BLaER1 treated with 17β-estradiol and CSF1 and Interleukin-3, amounts not matched to agents 10 nM and 100 nM (cell line): ENCODE results near the gene ERG.

ENCODE experiments used
- H3K27ac ChIP-seq, 11 experiments: shearing (Covaris generic); formaldehyde crosslinking; 2 replicates each; pipeline ENCODE4 v1.8.1; 2022
- H3K27me3 ChIP-seq, 11 experiments: shearing (Covaris generic); formaldehyde crosslinking; 2 replicates each; pipeline ENCODE4 v1.8.1; 2022
- H3K36me3 ChIP-seq, 11 experiments: shearing (Covaris generic); formaldehyde crosslinking; 2 replicates each; pipeline ENCODE4 v1.8.1; 2022
- H3K4me1 ChIP-seq, 10 experiments: shearing (Covaris generic); formaldehyde crosslinking; 2 replicates each; pipeline ENCODE4 v1.8.1; 2022
- H3K4me2 ChIP-seq, 11 experiments: shearing (Covaris generic); formaldehyde crosslinking; 2 replicates each; pipeline ENCODE4 v1.8.1; 2022
- H3K4me3 ChIP-seq, 10 experiments: shearing (Covaris generic); formaldehyde crosslinking; 2 replicates each; pipeline ENCODE4 v1.8.1; 2022
- H3K9ac ChIP-seq, 11 experiments: shearing (Covaris generic); formaldehyde crosslinking; 2 replicates each; pipeline ENCODE4 v1.8.1; 2022
- H3K9me3 ChIP-seq, 11 experiments: shearing (Covaris generic); formaldehyde crosslinking; replicated peaks in 1 of 11; 2 replicates each; pipeline ENCODE4 v1.8.1; 2022
- H4K20me1 ChIP-seq, 11 experiments: shearing (Covaris generic); formaldehyde crosslinking; 2 replicates each; pipeline ENCODE4 v1.8.1; 2022
- Cebpa-rat ChIP-seq, 11 experiments: shearing (Covaris generic); IDR thresholded peaks; 2 replicates each; pipeline ENCODE4 v1.8.1; 2022

ERG gene

DNA sequence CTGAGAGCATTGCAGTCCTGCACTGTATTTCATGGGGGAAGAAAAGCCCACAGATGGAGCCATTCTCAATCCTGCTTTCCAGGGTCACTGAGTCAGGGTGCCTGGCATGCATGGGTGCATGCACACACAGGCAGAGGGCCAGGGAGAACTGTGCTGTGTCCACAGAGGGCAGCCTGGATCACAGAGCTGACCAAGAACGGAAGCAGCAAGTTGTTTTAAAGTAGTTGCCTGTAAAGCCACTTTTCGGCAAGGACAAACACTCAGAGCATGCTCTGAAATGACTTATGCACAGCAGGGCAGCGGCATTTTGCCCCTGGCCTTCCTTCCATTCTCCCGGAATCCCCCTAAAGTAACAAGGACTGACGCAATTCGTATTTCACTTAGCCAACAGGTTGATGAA lies 3.6 kb downstream of the ERG start:
- peak overlapping the region; percentile 12 to 74 (median 70); a peak in 18 of 20 replicates for H3K4me3 ChIP-seq
- no peaks in the 10 kb centered on the region for H3K9me3 ChIP-seq
- peak overlapping the region; percentile 85 to 97 (median 92) for H3K4me2 ChIP-seq
- peak overlapping the region in 9 of 11 experiments; percentile 56 to 88 (median 86); a peak in 18 of 22 replicates for H3K9ac ChIP-seq
- H3K27ac ChIP-seq: peak overlapping the region in 10 of 11 experiments; percentile 2 to 92 (median 84); a peak in 19 of 22 replicates
- peaks cover 60 to 99% (median 79%) of the 10 kb centered on the region in 10 experiments for H3K4me1 ChIP-seq
- TF ChIP-seq Cebpa-rat (IDR thresholded peaks at IDR 0.05): no peak
- peaks cover 0 to 23% (median 0%) of the 10 kb centered on the region in 11 experiments; a peak in 4 of 22 replicates for H3K36me3 ChIP-seq
- H4K20me1 ChIP-seq: no peaks in the 10 kb centered on the region
- peaks cover 0 to 14% (median 0%) of the 10 kb centered on the region in 11 experiments; a peak in 1 of 22 replicates for H3K27me3 ChIP-seq

DNA sequence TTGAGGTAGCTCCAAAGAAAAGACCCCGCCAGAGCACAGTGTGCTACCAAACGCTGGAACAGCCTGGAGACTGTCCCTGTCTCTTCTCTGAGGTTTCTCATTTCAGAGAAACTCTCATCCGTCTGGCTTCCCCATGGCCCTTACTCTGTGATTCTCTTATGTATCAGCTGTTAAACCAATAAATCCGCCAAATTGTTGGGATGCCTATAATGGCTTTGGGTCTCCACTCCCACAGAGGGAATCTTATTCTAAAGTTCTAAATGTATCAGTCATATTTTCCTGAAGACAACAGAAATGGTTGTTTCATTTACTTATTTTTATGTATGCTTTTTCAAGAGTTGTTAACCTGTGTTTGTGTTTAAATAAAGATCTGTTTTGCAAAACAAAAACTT lies 4.0 kb downstream of the ERG start:
- Histone ChIP-seq H3K27ac (peak overlapping the region in 10 of 11 experiments; percentile 39 to 92 (median 84); a peak in 20 of 22 replicates), H3K36me3 (peaks cover 0 to 28% (median 0%) of the 10 kb centered on the region in 11 experiments; a peak in 4 of 22 replicates), H3K9ac (peak overlapping the region in 10 of 11 experiments; percentile 31 to 88 (median 84); a peak in 19 of 22 replicates), H3K27me3 (peaks cover 0 to 14% (median 0%) of the 10 kb centered on the region in 11 experiments; a peak in 1 of 22 replicates), H3K4me1 (peaks cover 60 to 100% (median 79%) of the 10 kb centered on the region in 10 experiments), H3K4me2 (peak overlapping the region; percentile 85 to 97 (median 92)), H4K20me1 (no peaks in the 10 kb centered on the region), H3K9me3 (no peaks in the 10 kb centered on the region), H3K4me3 (peak overlapping the region in 9 of 10 experiments; percentile 12 to 74 (median 71); a peak in 17 of 20 replicates)
- TF ChIP-seq Cebpa-rat (IDR thresholded peaks at IDR 0.05): no peak

DNA sequence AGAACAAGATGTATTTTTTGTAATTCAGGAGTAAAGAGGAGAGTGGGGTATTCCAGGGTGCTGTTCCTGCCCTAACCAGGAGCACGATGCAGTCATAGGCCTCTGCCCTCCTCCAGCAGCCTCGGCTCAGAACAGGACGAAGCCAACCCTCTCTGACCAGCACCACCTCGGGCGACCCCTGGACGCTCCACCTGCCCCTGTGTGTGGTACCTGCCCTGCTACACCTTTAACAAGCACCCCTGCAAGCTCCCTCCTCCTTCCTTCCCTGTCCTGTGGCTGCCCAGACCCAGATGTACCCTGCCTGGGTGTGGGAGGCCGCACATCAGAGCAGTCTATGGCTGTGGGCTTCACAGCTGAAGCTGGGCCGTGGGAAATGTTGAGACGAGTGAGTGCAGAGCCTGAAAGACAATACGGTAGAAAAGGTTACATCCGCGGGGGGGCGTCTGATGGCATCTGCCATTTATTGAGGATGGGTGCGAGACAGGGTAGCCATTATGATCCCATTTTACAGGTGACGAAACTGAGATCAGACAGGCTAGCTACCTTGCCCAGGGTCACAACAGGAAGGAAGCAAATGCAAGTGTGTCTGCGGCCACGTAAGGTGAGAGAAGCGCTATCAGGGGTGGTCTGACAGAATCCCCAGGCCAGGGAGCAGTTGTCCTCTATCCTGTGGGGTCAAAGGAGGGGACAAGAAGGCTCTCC lies 4.6 kb downstream of the ERG start:
- Histone ChIP-seq H3K9me3 (no peaks in the 10 kb centered on the region), H4K20me1 (no peaks in the 10 kb centered on the region), H3K27me3 (peaks cover 0 to 13% (median 0%) of the 10 kb centered on the region in 11 experiments; a peak in 1 of 22 replicates), H3K27ac (peak overlapping the region in 10 of 11 experiments; percentile 39 to 92 (median 84); a peak in 20 of 22 replicates), H3K4me1 (peaks cover 60 to 100% (median 79%) of the 10 kb centered on the region in 10 experiments), H3K36me3 (peaks cover 0 to 30% (median 0%) of the 10 kb centered on the region in 11 experiments; a peak in 4 of 22 replicates), H3K4me3 (peak overlapping the region in 8 of 10 experiments; percentile 36 to 74 (median 72); a peak in 16 of 20 replicates), H3K4me2 (peak overlapping the region; percentile 85 to 97 (median 92)), H3K9ac (peak overlapping the region in 10 of 11 experiments; percentile 39 to 88 (median 84); a peak in 19 of 22 replicates)
- no peak for TF ChIP-seq Cebpa-rat (IDR thresholded peaks at IDR 0.05)

DNA sequence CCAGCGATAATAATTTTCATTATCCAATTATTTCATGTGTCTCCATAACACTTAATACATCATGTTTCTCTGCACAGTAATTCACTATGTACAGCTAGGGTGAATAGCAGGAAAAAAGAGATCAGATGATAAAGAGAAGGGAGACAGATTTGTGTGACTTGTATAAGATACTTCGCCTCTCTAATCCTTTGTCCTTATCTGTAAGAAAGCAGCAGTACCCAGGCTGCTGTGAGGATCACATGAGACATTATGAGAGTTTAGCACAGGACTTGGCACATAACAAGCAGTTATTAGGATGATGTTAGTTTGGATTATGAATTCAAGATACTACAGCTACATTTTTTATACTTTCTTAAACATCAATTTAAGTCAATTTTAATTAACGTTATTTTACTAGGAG lies 6.3 kb downstream of the ERG start:
- Histone ChIP-seq H3K4me2 (peak overlapping the region; percentile 64 to 97 (median 92); a peak in 21 of 22 replicates), H3K4me1 (peaks cover 73 to 100% (median 90%) of the 10 kb centered on the region in 10 experiments), H3K9me3 (no peaks in the 10 kb centered on the region), H4K20me1 (no peaks in the 10 kb centered on the region), H3K27ac (peak overlapping the region in 9 of 11 experiments; percentile 35 to 92 (median 79); a peak in 17 of 22 replicates), H3K9ac (peak overlapping the region in 8 of 11 experiments; percentile 25 to 88 (median 63); a peak in 13 of 22 replicates), H3K4me3 (peak overlapping the region in 3 of 10 experiments; percentile 27 to 45 (median 41); a peak in 3 of 20 replicates), H3K36me3 (peaks cover 0 to 30% (median 0%) of the 10 kb centered on the region in 11 experiments; a peak in 4 of 22 replicates), H3K27me3 (peaks cover 0 to under 1% (median 0%) of the 10 kb centered on the region in 11 experiments; a peak in 1 of 22 replicates)
- TF ChIP-seq Cebpa-rat (IDR thresholded peaks at IDR 0.05): no peak

DNA sequence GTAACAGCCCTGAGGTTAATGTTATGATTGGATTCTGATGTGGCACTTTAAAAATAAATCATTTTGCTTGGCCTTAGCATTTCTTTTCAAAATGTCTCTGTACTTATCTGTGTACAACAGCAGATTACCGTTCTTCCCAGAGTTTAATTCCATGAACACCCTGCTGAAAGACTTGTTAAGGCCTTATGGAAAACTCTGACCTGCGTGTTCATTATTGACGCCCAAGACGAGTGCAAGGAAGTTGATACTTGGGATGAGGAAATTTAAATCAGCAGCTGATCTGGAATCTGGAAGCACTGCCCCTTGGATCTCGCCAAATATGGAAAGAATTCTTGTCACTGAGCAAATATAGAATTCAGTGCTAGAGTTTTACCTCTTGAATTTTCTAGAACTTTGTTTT lies 6.7 kb downstream of the ERG start:
- Histone ChIP-seq H3K9ac (peak overlapping the region in 9 of 11 experiments; percentile 12 to 88 (median 60); a peak in 17 of 22 replicates), H3K4me2 (peak overlapping the region; percentile 64 to 97 (median 92)), H3K27me3 (no peaks in the 10 kb centered on the region; a peak in 1 of 22 replicates), H3K9me3 (no peaks in the 10 kb centered on the region), H3K36me3 (peaks cover 0 to 30% (median 0%) of the 10 kb centered on the region in 11 experiments; a peak in 4 of 22 replicates), H3K27ac (peak overlapping the region in 9 of 11 experiments; percentile 35 to 92 (median 79); a peak in 18 of 22 replicates), H4K20me1 (no peaks in the 10 kb centered on the region), H3K4me1 (peaks cover 77 to 100% (median 94%) of the 10 kb centered on the region in 10 experiments), H3K4me3 (peak overlapping the region in 5 of 10 experiments; percentile 4 to 53 (median 41); a peak in 4 of 20 replicates)
- no peak for TF ChIP-seq Cebpa-rat (IDR thresholded peaks at IDR 0.05)

DNA sequence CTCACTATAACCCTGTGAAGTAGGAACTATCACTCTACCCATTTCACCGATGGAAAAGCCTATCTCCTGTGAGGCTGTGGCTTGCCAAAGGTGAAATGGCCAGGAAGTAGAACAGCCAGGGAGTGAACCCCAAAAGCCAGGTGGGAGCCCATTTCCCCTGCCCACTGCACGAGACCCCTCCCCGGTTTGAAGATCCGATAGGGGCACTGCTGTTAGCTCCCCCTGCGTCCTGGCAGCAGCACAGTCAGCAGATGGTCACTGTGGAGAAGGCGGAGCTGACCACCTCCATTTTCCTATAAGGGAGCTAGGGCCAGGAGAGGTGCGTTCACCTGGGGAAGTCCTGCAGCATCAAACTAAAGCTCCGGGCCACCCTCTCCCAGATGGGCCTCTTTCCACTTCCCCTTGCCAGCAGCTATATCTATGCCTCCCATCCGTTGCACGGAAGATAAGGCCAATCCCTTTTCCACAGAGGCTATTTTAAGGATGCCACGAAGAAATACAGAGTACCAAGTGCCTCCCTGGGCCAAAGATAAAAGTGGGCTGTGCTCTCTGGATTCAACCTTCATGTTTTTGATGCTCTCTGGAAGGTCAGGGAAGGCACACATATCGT lies 7.8 kb downstream of the ERG start:
- Histone ChIP-seq H3K27ac (peak overlapping the region in 9 of 11 experiments; percentile 34 to 92 (median 79); a peak in 18 of 22 replicates), H3K36me3 (peaks cover 0 to 30% (median 0%) of the 10 kb centered on the region in 11 experiments; a peak in 4 of 22 replicates), H3K9me3 (no peaks in the 10 kb centered on the region), H3K4me2 (peak overlapping the region; percentile 64 to 97 (median 92)), H3K9ac (peak overlapping the region in 9 of 11 experiments; percentile 8 to 88 (median 60); a peak in 16 of 22 replicates), H3K4me3 (peak overlapping the region in 8 of 10 experiments; percentile 4 to 53 (median 34); a peak in 14 of 20 replicates), H3K4me1 (peaks cover 88 to 100% (median 93%) of the 10 kb centered on the region in 10 experiments), H4K20me1 (no peaks in the 10 kb centered on the region), H3K27me3 (no peaks in the 10 kb centered on the region; a peak in 1 of 22 replicates)
- no peak for TF ChIP-seq Cebpa-rat (IDR thresholded peaks at IDR 0.05)

DNA sequence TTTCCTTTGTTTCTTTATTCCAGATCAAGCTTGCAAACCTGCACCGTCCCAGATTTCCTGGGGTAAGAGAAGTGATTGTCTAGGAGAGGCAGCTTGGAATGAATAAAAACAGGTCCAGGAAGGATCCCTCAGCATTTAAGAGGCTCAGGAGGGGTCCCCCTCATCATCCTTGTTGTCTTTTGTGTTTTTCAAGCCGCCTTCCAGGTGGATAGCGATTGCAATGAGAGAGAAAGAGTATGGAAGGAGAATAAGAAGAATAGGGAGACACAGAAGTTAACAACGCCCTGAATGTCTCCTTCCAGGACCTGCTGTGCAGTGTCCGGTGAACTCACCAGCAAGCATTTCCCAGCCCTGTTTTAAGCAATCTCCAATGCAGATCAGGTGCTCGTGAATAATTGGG lies 8.5 kb downstream of the ERG start:
- Histone ChIP-seq H4K20me1 (no peaks in the 10 kb centered on the region), H3K4me2 (peak overlapping the region; percentile 64 to 97 (median 92)), H3K27ac (peak overlapping the region in 9 of 11 experiments; percentile 44 to 92 (median 79); a peak in 18 of 22 replicates), H3K36me3 (peaks cover 0 to 30% (median 0%) of the 10 kb centered on the region in 11 experiments; a peak in 4 of 22 replicates), H3K4me1 (peaks cover 82 to 99% (median 95%) of the 10 kb centered on the region in 10 experiments), H3K9ac (peak overlapping the region in 9 of 11 experiments; percentile 17 to 88 (median 60); a peak in 16 of 22 replicates), H3K4me3 (peak overlapping the region in 5 of 10 experiments; percentile 39 to 53 (median 43); a peak in 7 of 20 replicates), H3K27me3 (no peaks in the 10 kb centered on the region), H3K9me3 (no peaks in the 10 kb centered on the region)
- no peak for TF ChIP-seq Cebpa-rat (IDR thresholded peaks at IDR 0.05)

DNA sequence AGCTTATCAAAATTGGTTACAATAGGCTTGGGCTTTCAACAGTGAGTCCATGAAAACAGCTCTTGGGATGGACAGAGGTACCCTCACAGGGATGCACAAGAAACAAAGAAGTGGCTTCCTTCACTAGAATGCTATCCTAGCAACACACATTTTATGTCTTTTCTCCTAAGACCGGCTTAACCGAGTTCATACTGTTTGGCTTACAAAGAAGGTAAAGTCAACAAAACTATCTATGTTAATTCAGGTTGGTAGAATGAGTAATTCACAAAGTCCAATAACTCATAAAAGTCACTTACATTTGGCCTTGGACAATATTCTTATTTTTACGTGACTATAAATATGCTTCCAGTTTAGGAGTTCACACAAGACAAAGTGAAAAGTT lies 9.0 kb downstream of the ERG start:
- no peaks in the 10 kb centered on the region for H4K20me1 ChIP-seq
- H3K27me3 ChIP-seq: no peaks in the 10 kb centered on the region
- peak overlapping the region in 7 of 10 experiments; percentile 38 to 56 (median 43); a peak in 12 of 20 replicates for H3K4me3 ChIP-seq
- H3K36me3 ChIP-seq: peaks cover 0 to 30% (median 0%) of the 10 kb centered on the region in 11 experiments; a peak in 4 of 22 replicates
- peak overlapping the region in 9 of 11 experiments; percentile 17 to 88 (median 60); a peak in 17 of 22 replicates for H3K9ac ChIP-seq
- no peaks in the 10 kb centered on the region for H3K9me3 ChIP-seq
- TF ChIP-seq Cebpa-rat (IDR thresholded peaks at IDR 0.05): no peak
- peak overlapping the region in 9 of 11 experiments; percentile 44 to 92 (median 79); a peak in 18 of 22 replicates for H3K27ac ChIP-seq
- H3K4me2 ChIP-seq: peak overlapping the region; percentile 64 to 97 (median 92)
- peaks cover 78 to 99% (median 95%) of the 10 kb centered on the region in 10 experiments for H3K4me1 ChIP-seq
